ENCODE data around the gene SPOCK1.
"Not testable (repeated sequence)": the region's sequence is repeated elsewhere in the genome, so short reads cannot be mapped to it uniquely, and the experiment has no call there.

Gene SPOCK1

DNA sequence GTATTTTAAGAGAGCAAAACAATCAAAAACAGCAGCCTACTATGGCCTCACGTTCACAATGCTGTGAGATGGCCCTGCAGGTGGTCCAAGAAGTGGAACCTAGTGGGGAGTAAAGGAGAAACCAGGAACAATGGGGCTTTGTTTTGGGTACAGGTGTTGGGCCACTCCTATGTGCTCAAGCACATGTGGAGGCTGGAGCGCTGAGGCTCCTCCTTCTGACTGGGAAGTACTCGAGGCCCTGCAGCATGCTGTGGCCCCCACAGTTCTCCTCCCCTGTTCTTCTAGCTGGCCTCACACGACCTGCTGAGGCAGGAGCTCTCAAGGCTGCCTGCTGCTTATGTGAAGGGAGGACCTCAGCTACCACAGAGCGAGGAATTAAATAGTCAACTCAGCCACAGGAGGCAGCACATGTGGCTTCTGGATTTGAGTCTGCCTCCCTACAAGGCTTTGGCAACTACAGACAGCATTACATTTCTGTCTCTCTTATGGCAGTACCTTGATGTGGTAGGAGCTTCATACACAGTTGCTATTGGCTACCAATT lies 482.3 kb downstream of the SPOCK1 start:
- peak; percentile 39 for DNase-seq (ENCODE audit: low spot score)

DNA sequence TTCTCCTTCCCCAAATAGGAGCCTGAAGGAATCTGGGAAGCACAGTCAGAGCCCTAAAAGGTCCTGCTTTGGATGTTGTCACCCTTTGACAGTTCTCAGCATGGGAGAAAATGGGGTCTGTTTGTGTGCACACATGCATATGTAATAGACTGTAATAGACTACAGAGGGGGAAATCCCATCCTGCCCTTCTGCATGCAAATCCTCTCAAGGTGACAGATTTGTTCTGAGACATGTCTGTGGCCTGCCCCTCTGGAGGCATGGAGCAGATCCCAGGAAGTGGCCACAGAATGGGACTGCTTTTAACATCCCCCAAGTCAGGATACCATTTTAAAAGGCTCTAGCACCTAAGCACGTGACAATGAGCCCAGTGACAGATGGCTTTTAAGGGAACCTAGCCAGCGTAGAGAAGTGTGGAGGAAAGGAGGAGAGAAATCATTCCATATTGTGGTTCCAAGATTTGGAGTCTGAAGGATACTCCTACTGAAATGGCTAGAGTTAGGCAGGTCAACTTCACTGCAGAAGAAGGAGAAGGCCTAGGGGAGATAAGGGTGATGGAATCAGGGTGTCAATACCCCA lies 483.5 kb downstream of the SPOCK1 start:
- DNase-seq (ENCODE audit: low spot score) = no peak

DNA sequence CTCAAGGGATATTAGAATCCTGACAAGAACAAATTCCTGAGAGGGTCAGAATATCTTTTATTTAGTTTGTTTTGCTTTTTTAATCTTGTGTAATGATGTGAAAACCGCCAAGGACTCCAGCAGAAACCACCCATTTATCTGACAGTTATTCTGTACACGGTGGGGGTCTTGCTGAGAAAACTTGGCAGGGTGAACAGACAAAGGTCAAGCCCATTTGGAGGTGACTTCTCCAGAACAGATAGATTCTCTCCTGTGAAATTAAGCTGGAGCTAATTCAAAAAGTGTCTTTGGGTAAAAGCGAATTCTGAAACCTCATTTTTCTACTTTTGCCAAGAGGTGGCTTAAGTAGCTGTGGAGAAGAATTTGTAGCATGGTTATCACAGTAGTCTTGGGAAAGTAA lies 484.4 kb downstream of the SPOCK1 start:
- no peak for DNase-seq (ENCODE audit: low spot score)

DNA sequence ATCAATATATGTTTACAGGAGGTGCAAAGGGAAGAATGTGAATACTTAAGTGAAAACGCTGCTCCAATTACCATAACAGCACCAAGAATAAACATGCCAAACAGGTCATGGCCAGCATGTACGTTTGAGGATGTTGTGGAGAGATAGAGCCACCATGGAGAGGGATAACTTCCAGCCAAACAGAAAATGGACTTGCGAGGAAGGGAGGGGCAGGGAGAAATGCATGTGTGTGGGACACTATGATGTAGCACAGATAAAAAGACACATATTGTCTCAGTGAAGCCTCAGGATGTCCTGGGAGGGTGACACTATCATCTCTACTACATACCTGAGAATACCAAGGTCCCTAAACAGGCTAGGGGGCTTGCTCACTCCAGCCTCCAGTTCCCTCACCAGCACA lies 488.9 kb downstream of the SPOCK1 start:
- DNase-seq (ENCODE audit: low spot score) = no peak

DNA sequence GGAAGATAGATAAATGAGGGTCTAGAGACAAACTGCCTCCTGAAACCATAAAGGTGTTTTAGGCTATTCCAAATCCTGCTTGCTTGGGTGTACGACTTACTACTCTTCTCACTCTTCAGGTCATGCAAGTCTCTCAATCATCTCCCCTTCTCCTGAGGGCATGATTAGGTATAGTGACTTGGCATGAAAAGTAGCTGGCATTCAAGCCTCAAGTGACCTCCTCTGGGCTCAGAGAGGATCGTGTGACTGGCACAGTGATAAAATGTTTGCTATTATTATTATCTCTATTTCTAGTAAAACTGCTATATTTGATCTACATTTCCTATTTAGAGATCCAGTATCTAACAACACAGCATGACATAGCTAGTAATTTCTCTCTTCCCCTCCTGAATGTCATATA lies 494.8 kb downstream of the SPOCK1 start:
- no peak for DNase-seq (ENCODE audit: low spot score)

DNA sequence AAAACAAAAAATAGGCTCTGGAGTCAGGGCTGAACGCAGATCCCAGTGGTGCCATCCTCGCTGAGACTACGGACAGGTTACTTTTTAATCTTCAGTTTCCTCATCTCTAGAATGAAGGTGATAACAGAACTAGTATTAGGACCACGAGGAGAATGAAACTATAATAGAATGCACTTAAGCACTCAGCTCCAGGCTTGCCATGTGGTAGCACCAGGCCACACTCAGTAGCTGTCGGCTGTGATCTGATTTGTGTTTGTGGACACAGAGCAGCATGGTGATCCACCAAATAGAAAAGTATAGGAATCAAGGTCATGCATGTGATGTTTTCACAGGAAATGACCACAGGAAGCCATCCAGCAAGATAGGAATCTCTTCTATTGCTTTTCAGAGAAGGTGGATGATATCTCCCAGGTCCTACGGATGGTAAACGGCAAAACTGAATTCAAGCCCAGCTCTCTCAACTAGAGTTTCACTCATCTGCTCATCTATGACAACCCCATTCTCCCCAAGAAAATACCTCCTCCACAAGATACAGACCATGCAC lies 498.0 kb downstream of the SPOCK1 start:
- DNase-seq (ENCODE audit: low spot score) = no peak

DNA sequence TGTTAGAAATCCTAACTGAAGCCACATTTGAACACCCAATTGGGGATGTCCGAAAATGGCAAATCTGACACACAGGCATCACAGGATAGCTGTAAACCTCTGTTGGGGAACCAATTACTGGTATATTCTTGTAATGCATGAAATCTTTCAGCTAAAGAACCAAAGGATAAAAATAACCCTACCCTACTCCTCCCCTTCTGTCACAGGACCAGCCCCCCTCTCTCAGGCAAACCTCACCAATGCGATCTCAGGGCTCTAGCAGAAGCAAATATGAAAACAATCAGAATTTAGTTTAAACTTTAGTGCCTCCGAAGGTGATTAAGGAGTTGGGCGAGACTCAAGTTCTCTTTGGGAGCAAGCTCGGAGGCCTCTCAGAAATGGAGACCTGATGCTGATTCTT lies 499.3 kb downstream of the SPOCK1 start:
- no peak for DNase-seq (ENCODE audit: low spot score)

DNA sequence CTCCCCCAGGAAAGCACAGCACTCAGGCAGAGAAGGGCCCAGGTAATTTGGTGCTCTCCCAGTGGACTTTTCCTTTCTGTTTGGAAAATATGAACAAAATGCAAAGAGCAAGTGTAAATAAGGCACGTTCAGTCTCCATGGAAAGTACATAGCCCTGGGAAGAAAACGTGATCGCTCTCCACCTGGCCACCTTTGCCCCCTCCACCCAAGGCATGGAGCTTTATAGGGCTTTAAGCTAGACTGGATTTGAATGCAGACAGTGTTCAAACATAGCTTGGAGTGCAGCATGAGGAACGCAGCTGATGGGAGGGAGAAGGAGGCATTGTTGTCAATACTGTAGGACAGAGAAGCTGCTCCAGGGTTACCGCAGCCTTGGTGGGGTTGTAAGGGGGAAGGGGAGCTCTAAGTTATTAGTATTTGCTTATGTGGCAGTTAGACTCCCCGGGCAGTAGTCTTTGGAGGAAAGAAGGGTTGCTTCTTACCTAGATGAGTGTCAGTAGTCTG lies 500.2 kb downstream of the SPOCK1 start:
- DNase-seq (ENCODE audit: low spot score) = no peak

DNA sequence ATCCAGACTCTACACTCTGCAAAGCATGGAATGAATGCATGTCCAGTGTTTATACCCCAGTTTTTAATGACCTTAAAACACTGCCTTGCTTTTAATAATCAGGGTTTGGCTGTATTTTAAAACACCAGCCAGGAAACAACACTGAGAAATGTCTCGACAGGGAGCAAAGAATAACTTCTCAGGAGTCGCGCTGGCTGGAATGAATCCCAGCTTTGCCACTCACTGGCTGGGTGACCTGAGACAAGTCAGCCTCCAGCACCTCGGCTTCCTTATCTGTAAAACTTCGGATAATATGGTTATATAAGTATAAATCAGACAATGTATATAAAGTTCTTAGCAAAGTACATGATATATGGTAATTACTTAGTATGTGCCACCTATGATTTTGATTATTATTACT lies 505.0 kb downstream of the SPOCK1 start:
- no peak for DNase-seq (ENCODE audit: low spot score)

DNA sequence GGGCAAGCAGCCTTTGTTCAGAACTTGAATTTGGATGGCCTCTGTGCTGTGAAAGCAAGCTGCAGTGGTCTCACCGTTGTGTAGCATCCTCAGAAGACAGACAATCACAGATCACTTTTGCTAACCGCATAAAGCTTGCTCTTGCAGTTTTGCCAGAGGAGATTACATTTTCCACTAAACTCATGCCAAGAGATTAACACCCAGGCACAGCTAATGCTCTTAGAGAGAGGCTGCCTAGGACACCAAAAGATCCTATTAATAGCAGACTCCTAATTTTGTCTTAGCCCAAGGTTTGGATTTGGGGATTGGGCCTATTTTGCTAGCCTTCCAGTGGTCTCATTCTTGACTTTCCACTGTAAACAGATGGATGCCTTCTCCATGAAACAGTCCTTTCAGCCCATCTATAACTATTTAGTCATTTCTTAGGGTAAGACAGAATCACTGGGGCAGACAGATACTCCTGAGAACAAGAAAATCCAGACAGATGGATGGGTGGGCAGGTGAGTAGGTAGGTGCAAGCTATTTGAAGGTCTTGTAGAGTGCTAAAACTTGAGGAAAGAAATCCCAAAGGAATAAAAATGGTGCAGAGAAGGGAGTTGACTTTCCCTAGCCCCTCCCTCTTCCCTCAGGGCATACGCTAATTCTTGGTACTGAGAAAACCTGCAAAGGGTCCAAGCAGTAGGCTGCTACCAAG lies 506.2 kb downstream of the SPOCK1 start:
- no peak for DNase-seq (ENCODE audit: low spot score)

DNA sequence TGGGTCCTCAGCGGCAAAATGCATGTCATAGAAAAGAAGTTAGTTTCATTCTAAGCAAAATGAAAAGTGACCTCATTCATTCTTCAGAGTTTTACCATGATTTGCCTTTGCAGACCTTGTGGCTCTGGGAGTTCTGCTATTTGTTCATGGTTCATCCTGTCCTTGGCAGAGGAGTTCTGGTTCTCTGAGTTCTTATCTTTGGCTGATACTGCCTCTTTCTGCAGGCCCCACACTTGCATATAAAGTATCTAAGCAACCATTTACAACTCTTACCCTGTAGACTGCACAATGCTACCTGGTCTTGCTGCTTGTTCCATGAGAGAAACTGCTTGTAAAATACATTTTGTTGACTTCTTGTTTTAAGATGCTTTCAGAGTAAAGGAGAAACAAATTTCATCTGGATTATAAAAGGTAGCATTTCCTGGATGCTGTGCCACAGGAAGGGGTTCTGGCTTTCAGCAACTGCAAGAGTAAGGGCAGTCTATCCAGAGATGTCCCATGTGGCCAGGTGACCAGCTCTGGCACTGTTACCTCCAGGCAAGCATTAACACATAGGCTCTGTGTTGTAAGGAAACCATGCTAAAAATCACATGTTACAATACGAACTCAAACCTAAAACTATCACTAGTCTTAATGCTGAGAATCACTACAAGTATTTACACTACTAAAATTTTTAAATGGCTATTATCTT lies 513.2 kb downstream of the SPOCK1 start:
- no peak for DNase-seq (ENCODE audit: low spot score)

DNA sequence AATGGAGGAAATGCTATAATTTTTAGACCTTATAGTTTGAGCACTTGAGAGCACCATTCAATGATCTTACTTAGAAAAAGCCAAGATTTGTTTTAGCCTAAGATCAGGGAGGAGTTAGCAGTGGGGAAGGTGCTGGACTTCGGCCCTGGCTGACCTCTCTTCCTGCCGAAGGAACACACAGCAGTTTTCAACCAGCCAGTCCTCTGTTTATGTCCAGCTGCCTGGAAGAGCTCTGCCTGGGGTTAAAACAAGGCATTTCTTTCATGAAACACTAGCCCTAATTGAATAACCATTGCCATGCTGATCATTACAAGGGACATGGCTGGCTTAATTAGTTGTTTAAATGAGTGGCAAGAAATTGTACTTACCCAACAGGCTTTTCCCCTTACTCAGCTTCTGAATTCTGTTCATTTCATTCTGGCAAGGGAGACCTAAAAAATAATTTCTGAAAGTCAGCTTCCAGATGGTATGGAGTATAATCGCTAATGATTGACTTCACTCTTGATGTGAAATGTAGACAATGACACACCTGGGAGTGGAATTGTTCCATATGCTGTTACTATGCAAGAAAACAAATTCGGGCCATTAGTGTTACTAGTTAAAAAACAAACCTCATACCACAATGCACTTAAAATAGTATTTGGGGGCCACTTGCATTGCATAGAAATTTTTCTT lies 514.2 kb downstream of the SPOCK1 start:
- DNase-seq (ENCODE audit: low spot score) = no peak

DNA sequence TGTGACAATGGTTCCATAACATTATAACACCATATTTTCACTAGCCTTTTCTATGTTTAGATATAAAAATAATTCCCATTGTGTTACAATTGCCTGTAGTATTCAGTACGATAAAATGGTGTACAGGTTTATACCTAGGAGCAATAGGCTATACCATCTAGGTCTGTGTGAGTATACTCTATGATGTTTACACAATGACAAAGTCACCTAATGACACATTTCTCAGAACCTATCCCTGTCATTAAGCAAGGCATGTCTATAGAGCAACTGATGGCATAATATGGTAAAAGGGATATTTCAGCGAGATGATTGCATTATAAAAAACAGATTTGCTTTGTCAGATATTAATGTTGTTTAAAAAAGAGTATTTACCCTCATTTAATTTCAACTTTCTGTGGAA lies 517.2 kb downstream of the SPOCK1 start:
- DNase-seq (ENCODE audit: low spot score) = no peak

DNA sequence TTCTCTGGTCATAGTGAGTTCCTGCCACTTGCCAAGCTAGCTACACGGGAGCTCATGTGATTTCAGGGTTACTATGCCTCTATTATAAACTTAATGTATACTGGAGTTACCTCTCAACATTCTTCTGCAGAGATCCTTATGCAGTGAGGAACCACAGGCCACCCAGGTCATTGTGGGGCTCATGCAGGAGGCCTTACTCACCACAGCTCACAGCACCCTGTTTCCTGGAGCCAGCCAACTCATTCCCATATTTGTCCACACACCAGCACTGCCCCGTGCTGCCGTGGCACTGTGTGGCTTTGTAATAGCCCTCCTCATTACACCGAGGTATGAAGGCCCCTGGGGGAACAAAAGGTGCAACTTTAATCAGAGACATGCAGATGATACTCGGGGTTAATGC lies 520.0 kb downstream of the SPOCK1 start:
- DNase-seq (ENCODE audit: low spot score) = no peak

DNA sequence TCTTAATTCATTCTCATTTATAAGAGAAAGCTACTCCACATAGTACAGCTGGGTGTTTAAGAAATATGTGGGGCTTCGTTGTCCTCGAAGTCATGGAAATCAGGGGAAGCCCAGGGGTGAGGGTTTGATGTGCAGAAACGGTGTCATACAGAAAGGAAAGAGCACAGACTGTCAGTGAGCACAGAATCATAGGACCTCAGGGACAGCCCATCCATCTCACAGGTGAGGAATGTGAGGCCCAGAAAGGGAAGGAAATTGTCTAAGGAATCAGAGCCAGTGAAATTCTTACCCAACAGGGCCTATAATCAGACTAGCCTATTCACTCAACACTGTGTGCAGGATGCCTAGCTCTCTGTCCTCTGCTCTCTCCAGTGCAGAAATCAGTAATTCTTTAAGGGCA lies 535.6 kb downstream of the SPOCK1 start:
- DNase-seq (ENCODE audit: low spot score) = no peak

DNA sequence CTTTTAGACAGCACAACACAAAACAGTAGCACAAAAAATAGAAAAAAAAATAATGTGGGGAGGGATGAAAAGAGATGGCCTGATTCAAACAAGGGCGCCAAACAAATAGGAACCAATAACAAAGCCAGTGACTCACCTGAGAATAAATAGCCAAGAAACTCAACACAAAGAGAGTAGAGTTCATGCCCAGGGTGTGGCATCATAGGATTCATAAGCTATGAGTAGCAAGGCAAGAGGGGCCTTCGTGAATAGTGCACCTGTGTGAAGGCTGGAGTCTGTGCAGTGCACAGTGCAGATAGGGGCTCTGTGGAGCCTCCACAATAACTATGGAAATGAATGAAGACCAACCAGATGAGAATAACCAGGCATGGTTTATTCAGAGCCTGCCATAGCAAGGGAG lies 541.7 kb downstream of the SPOCK1 start:
- DNase-seq (ENCODE audit: low spot score) = no peak

DNA sequence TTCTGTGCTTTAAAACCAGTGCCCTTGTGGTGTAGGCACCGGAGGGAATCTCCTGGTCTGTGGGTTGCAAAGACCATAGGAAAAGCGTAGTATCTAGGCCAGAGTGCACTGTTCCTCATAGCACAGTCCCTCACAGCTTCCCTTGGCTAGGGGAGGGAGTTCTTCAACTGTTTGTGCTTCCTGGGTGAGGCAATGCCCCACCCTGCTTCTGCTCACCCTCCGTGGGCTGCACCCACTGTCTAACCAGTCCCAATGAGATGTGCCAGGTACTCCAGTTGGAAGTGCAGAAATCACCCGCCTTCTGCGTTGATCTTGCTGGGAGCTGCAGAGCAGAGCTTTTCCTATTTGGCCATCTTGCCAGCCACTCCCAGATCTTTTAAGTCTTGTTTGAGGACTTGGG lies 545.0 kb downstream of the SPOCK1 start:
- not testable (repeated sequence) for DNase-seq (ENCODE audit: low spot score)

DNA sequence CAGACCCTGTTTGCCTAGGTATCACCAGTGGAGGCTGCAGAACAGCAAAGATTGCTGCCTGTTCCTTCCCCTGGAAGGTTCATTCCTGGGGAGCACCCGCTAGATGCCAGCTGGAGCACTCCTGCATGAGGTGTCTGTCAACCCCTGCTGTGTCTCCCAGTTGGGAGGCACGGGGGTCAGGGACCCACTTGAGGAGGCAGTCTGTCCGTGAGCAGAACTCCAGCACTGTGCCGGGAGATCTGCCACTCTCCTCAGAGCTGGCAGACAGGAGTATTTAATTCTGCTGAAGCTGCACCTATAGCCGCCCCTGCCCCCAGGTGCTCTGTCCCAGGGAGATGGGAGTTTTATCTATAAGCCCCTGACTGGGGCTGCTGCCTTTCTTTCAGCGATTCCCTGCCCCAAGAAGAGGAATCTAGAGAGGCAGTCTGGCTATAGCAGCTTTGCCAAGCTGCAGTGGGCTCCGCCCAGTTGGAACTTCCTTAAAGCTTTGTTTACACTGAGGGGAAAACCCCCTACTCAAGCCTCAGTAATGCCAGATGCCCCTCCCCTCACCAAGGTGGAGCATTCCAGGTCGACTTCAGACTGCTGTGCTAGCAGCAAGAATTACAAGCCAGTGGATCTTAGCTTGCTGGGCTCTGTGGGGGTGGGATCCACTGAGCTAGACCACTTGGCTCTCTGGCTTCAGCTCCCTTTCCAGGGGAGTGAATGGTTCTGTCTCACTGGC lies 545.6 kb downstream of the SPOCK1 start:
- peak; percentile 17 for DNase-seq (ENCODE audit: low spot score)

DNA sequence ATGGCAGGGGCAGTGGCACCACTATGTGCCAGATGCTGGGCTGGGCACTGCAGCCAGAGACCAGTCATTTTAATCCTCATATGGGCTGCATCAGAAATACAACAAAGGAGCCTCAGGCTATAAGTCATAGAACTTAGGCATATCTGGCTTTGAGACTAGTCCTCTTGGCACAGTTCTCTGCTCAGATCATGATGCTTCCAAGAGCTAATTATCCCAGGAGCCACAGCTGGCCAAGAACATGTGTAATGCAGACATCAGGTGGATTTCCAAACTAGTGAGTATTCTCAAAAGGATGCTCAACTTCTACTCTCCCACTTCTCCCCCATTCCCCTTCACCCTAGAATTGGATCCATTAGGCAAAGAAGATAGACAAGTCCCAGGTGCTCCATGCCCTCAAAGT lies 571.6 kb downstream of the SPOCK1 start:
- DNase-seq (ENCODE audit: low spot score) = no peak

DNA sequence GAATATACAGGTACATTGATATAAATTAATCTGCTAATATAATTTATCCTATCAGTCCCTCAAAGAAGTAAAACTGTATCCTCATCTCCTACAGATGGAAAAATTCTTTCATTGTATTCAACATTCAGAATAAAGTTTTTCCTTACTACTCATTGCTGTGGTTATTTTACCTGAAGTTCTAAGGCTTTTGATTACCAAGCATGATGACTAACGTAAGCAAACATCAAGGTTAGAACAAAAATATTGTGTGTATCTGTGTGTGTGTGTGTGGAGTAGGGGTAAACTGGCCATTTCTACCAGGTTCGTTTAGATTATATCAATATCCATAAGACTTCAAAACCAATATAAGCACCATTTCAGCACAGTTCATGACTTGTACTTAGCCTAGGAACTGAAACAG lies 573.1 kb downstream of the SPOCK1 start:
- no peak for DNase-seq (ENCODE audit: low spot score)
